Measurements from ENCODE around the gene PMS1. TPM values are rescaled to one million over a fixed set of nuclear protein-coding genes. Genes with fewer than 3 reads are reported as not detected.

PMS1 gene
- polyA plus RNA-seq, 1 donor from 2014 or later, result 50.9 TPM

DNA sequence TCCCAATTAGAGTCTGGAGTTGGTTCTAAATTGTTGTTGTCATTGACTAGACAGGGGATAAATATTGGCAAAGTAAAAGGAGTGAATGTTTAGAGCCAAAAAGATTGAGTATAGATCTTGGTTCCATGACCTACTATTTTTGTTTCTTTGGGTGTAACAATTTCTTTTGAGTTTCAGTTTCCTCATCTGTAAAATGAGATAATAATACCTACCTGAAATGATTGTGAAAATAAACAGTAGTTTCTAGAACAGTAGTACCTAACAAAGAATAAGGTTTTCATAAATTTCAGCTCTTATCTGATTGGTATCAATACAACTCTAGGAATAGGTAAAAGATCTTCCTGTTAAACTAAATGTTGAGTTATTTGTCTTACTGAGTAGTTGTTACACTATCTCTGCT lies 56.8 kb downstream of the PMS1 start:
- Histone ChIP-seq H3K9ac (ENCODE audit: low read length) (no peak overlapping the region), H4K20me1 (ENCODE audit: insufficient read depth) (no peaks in the 10 kb centered on the region), H2AFZ (ENCODE audit: low read depth, low read length) (no peak overlapping the region), H3K4me3 (ENCODE audit: low read length) (no peak overlapping the region), H3F3A (ENCODE audit: insufficient read depth, low read length, poor library complexity, severe bottlenecking) (no peaks in the 10 kb centered on the region), H3K79me2 (replicated peaks; ENCODE audit: insufficient read depth, low read length) (no peaks in the 10 kb centered on the region), H3K27me3 (ENCODE audit: insufficient read depth, low read depth, low read length) (no peaks in the 10 kb centered on the region), H3K36me3 (ENCODE audit: insufficient read depth, low read length) (no peaks in the 10 kb centered on the region), H3K9me2 (ENCODE audit: insufficient read depth, low read length) (no peaks in the 10 kb centered on the region), H3K27ac (ENCODE audit: low read length) (no peak overlapping the region), H3K9me3 (ENCODE audit: low read length) (no peaks in the 10 kb centered on the region), H3K4me2 (ENCODE audit: low read length) (no peak overlapping the region)
- TF ChIP-seq EZH2 (IDR thresholded peaks at IDR 0.05; ENCODE audit: borderline replicate concordance, insufficient read depth, low read length, poor library complexity, severe bottlenecking), result no peak
- no peak for TF ChIP-seq EP300 (conservative IDR thresholded peaks at IDR 0.05; ENCODE audit: poor library complexity, severe bottlenecking)
- TF ChIP-seq, protein P1, sequence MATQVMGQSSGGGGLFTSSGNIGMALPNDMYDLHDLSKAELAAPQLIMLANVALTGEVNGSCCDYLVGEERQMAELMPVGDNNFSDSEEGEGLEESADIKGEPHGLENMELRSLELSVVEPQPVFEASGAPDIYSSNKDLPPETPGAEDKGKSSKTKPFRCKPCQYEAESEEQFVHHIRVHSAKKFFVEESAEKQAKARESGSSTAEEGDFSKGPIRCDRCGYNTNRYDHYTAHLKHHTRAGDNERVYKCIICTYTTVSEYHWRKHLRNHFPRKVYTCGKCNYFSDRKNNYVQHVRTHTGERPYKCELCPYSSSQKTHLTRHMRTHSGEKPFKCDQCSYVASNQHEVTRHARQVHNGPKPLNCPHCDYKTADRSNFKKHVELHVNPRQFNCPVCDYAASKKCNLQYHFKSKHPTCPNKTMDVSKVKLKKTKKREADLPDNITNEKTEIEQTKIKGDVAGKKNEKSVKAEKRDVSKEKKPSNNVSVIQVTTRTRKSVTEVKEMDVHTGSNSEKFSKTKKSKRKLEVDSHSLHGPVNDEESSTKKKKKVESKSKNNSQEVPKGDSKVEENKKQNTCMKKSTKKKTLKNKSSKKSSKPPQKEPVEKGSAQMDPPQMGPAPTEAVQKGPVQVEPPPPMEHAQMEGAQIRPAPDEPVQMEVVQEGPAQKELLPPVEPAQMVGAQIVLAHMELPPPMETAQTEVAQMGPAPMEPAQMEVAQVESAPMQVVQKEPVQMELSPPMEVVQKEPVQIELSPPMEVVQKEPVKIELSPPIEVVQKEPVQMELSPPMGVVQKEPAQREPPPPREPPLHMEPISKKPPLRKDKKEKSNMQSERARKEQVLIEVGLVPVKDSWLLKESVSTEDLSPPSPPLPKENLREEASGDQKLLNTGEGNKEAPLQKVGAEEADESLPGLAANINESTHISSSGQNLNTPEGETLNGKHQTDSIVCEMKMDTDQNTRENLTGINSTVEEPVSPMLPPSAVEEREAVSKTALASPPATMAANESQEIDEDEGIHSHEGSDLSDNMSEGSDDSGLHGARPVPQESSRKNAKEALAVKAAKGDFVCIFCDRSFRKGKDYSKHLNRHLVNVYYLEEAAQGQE (IDR thresholded peaks at IDR 0.05; ENCODE audit: borderline replicate concordance), result no peak
- TF ChIP-seq TAF1 (IDR thresholded peaks at IDR 0.05; ENCODE audit: low read depth), result no peak
- TF ChIP-seq, protein P2, sequence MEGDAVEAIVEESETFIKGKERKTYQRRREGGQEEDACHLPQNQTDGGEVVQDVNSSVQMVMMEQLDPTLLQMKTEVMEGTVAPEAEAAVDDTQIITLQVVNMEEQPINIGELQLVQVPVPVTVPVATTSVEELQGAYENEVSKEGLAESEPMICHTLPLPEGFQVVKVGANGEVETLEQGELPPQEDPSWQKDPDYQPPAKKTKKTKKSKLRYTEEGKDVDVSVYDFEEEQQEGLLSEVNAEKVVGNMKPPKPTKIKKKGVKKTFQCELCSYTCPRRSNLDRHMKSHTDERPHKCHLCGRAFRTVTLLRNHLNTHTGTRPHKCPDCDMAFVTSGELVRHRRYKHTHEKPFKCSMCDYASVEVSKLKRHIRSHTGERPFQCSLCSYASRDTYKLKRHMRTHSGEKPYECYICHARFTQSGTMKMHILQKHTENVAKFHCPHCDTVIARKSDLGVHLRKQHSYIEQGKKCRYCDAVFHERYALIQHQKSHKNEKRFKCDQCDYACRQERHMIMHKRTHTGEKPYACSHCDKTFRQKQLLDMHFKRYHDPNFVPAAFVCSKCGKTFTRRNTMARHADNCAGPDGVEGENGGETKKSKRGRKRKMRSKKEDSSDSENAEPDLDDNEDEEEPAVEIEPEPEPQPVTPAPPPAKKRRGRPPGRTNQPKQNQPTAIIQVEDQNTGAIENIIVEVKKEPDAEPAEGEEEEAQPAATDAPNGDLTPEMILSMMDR (IDR thresholded peaks at IDR 0.05; ENCODE audit: poor library complexity, severe bottlenecking), result no peak
- no peak for TF ChIP-seq POLR2AphosphoS5 (IDR thresholded peaks at IDR 0.05)
- no peak for TF ChIP-seq MXI1 (conservative IDR thresholded peaks at IDR 0.05; ENCODE audit: poor library complexity, severe bottlenecking)
- TF ChIP-seq SMC3 (conservative IDR thresholded peaks at IDR 0.05; ENCODE audit: poor library complexity), result no peak
- no peak for TF ChIP-seq RAD21 (conservative IDR thresholded peaks at IDR 0.05)

DNA sequence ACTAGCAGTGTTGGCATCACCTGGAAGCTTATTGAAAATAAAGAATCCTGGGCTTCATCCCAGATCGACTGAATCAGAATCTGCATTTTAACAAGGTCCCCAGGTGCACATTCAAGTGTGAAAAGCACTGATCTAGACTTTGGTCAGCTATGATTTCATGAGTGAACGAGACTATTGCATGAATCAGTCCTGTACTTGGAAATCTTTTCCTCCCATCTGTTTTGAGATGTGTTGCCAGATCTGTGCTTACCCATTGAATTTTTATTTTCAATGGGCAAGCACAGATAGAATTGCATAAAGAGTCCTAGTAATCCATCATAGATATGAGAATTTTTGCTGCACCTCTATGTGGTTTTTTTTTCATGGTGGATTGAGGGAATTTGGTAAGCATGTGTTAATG lies 64.0 kb downstream of the PMS1 start:
- Histone ChIP-seq H3F3A (ENCODE audit: insufficient read depth, low read length, poor library complexity, severe bottlenecking) (no peaks in the 10 kb centered on the region), H3K9me2 (ENCODE audit: insufficient read depth, low read length) (no peaks in the 10 kb centered on the region), H3K9ac (ENCODE audit: low read length) (no peak overlapping the region)

More for the DNA sequence above, 64.0 kb downstream of the PMS1 start:
- Histone ChIP-seq H3K9me3 (ENCODE audit: low read length) (no peaks in the 10 kb centered on the region), H3K27ac (ENCODE audit: low read length) (no peak overlapping the region), H3K27me3 (ENCODE audit: insufficient read depth, low read depth, low read length) (no peaks in the 10 kb centered on the region), H3K4me3 (ENCODE audit: low read length) (no peak overlapping the region), H4K20me1 (ENCODE audit: insufficient read depth) (no peaks in the 10 kb centered on the region), H3K36me3 (ENCODE audit: insufficient read depth, low read length) (no peaks in the 10 kb centered on the region), H2AFZ (ENCODE audit: low read depth, low read length) (no peak overlapping the region), H3K79me2 (replicated peaks; ENCODE audit: insufficient read depth, low read length) (no peaks in the 10 kb centered on the region), H3K4me2 (ENCODE audit: low read length) (no peak overlapping the region)
- no peak for TF ChIP-seq EP300 (conservative IDR thresholded peaks at IDR 0.05; ENCODE audit: poor library complexity, severe bottlenecking)
- no peak for TF ChIP-seq RAD21 (conservative IDR thresholded peaks at IDR 0.05)
- TF ChIP-seq, protein P2 (IDR thresholded peaks at IDR 0.05; ENCODE audit: poor library complexity, severe bottlenecking), result no peak
- no peak for TF ChIP-seq POLR2AphosphoS5 (IDR thresholded peaks at IDR 0.05)
- TF ChIP-seq EZH2 (IDR thresholded peaks at IDR 0.05; ENCODE audit: borderline replicate concordance, insufficient read depth, low read length, poor library complexity, severe bottlenecking), result no peak
- no peak for TF ChIP-seq TAF1 (IDR thresholded peaks at IDR 0.05; ENCODE audit: low read depth)
- TF ChIP-seq SMC3 (conservative IDR thresholded peaks at IDR 0.05; ENCODE audit: poor library complexity), result no peak
- no peak for TF ChIP-seq MXI1 (conservative IDR thresholded peaks at IDR 0.05; ENCODE audit: poor library complexity, severe bottlenecking)
- TF ChIP-seq, protein P1 (IDR thresholded peaks at IDR 0.05; ENCODE audit: borderline replicate concordance), result no peak
